K562 (cell line): ENCODE measurements around the gene AHNAK. TPM values are rescaled to one million over a fixed set of nuclear protein-coding genes. Genes with fewer than 3 reads are reported as not detected.
A peak's percentile ranks its signal among the peaks of the same experiment; 100 is the strongest.

Experiments used
- CBX1 ChIP-seq: sonication (generic); IDR thresholded peaks from 2 replicates; pipeline ENCODE4 v1.6.1; 2016; ENCODE audit warnings: antibody characterized with exemption, low read depth, mild to moderate bottlenecking
- KHSRP ChIP-seq: fragments of 450-650 bp; IDR thresholded peaks from 2 replicates; pipeline ENCODE4 v1.6.1; 2017
- KLF10 ChIP-seq: fragments of 250-450 bp; sonication (Bioruptor Pico); IDR thresholded peaks from 2 replicates; pipeline ENCODE4 v1.6.1; 2021; ENCODE audit warnings: matching md5 sums
- LARP7 ChIP-seq: fragments of 450-650 bp; IDR thresholded peaks from 2 replicates; pipeline ENCODE4 v1.6.1; 2016
- NCOA6 ChIP-seq: fragments of 450-650 bp; IDR thresholded peaks from 2 replicates; pipeline ENCODE4 v1.6.1; 2017; ENCODE audit warnings: mild to moderate bottlenecking
- NFRKB ChIP-seq: fragments of 450-650 bp; IDR thresholded peaks from 2 replicates; pipeline ENCODE4 v1.6.1; 2016; ENCODE audit warnings: low read depth
- POLR2G ChIP-seq: fragments of 200-400 bp; formaldehyde crosslinking; IDR thresholded peaks from 2 replicates; pipeline ENCODE4 v1.6.1; 2017; ENCODE audit warnings: low read depth, mild to moderate bottlenecking, antibody characterized with exemption, low read length, moderate library complexity
- POLR3G ChIP-seq: IDR thresholded peaks from 2 replicates; pipeline ENCODE4 v1.6.1; 2011; ENCODE audit not compliant: insufficient read length, insufficient replicate concordance; ENCODE audit errors: extremely low read depth
- STAG1 ChIP-seq: sonication (generic); formaldehyde crosslinking; IDR thresholded peaks from 2 replicates; pipeline ENCODE4 v1.5.0; 2020; ENCODE audit warnings: missing genetic modification reagents, borderline replicate concordance
- U2AF1 ChIP-seq: fragments of 200-400 bp; formaldehyde crosslinking; optimal IDR thresholded peaks from 2 replicates; pipeline ENCODE3; 2017; ENCODE audit warnings: mild to moderate bottlenecking, low read depth, low read length, moderate library complexity
- ZNF239 ChIP-seq: fragments of 250-450 bp; sonication (Bioruptor Pico); IDR thresholded peaks from 2 replicates; pipeline ENCODE4 v1.4.0; 2020; ENCODE audit warnings: mild to moderate bottlenecking
- ZNF274 ChIP-seq: IDR thresholded peaks from 2 replicates; pipeline ENCODE4 v1.6.1; 2011; ENCODE audit warnings: low read depth, mild to moderate bottlenecking, low read length, moderate library complexity, borderline replicate concordance
- ZNF431 ChIP-seq: sonication (generic); formaldehyde crosslinking; IDR thresholded peaks from 2 replicates; pipeline ENCODE4 v1.8.0; 2022; ENCODE audit warnings: mild to moderate bottlenecking, missing genetic modification reagents
- ZNF668 ChIP-seq: fragments of 250-450 bp; sonication (Bioruptor Pico); IDR thresholded peaks from 2 replicates; pipeline ENCODE4 v1.8.0; 2022; ENCODE audit warnings: mild to moderate bottlenecking, inconsistent platforms
- polyA plus RNA-seq, 8 experiments: library from polyadenylated mRNA; depleted of rRNA in 4 of 8; stranded (reverse) in 5 of 8; unstranded in 3 of 8; fragments of >200 nt; fragmentation: Nextera tagmentation in 2 of 8; fragmentation: Illumina TruSeq in 1 of 8; extraction: Ambion mirVana in 2 of 8; extraction: Trizol in 1 of 8; gene quantifications; 2 replicates each; pipeline versions ENCODE4 v1.2.1 to v1.2.3, GENCODE V29; 2011 to 2014; ENCODE audit warnings: inconsistent platforms in 1 of 8, missing spikeins in 1 of 8
- total RNA-seq, 7 experiments: library from RNA; depleted of rRNA in 6 of 7; stranded (reverse); fragments of >200 nt in 6 of 7; fragmentation: Illumina TruSeq in 2 of 7; extraction: Trizol in 2 of 7; gene quantifications; 2 replicates each; pipeline versions ENCODE4 v1.2.1 to v1.2.3, GENCODE V29; 2011 to 2021; ENCODE audit warnings: low replicate concordance in 1 of 7
- TF ChIP-seq, protein P1 (sequence below): fragments of 250-450 bp; sonication (Bioruptor Pico); IDR thresholded peaks from 2 replicates; pipeline ENCODE4 v1.4.0; 2020; ENCODE audit warnings: mild to moderate bottlenecking
- TF ChIP-seq, protein P2 (sequence below), 2 experiments: fragments of 450-650 bp in 1 of 2; sonication (generic) in 1 of 2; formaldehyde crosslinking; conservative IDR thresholded peaks; 2 replicates each; pipeline versions ENCODE4 v1.4.0 to v1.8.1; 2020 to 2022; ENCODE audit warnings: mild to moderate bottlenecking in 1 of 2, missing genetic modification reagents in 1 of 2
- TF ChIP-seq, protein P3 (sequence below): fragments of 450-650 bp; IDR thresholded peaks from 2 replicates; pipeline ENCODE4 v1.6.1; 2016; ENCODE audit warnings: low read depth, mild to moderate bottlenecking, moderate library complexity
- TF ChIP-seq, protein P4 (sequence below): fragments of 450-650 bp; formaldehyde crosslinking; IDR thresholded peaks from 2 replicates; pipeline ENCODE4 v1.4.0; 2020; ENCODE audit warnings: mild to moderate bottlenecking, moderate library complexity
- TF ChIP-seq, protein P5 (sequence below), 3 experiments: fragments of 200-800 bp in 1 of 3; fragments of 250-450 bp in 1 of 3; fragments of 450-650 bp in 1 of 3; sonication (Bioruptor Pico) in 1 of 3; sonication (Bioruptor generic) in 1 of 3; formaldehyde crosslinking in 1 of 3; IDR thresholded peaks; 2 replicates each; pipeline versions ENCODE4 v1.6.1 to v1.8.0; 2016 to 2022; ENCODE audit warnings: mild to moderate bottlenecking in 2 of 3, missing genetic modification characterization in 2 of 3, missing compliant biosample characterization in 1 of 3, moderate library complexity in 1 of 3

The AHNAK gene
- total and polyA plus RNA-seq, 9 of the 15 experiments (the other 6 are each of a cell fraction or from before 2014, with no cell fraction given): 1.5 to 89.7 (median 45.0) TPM

DNA sequence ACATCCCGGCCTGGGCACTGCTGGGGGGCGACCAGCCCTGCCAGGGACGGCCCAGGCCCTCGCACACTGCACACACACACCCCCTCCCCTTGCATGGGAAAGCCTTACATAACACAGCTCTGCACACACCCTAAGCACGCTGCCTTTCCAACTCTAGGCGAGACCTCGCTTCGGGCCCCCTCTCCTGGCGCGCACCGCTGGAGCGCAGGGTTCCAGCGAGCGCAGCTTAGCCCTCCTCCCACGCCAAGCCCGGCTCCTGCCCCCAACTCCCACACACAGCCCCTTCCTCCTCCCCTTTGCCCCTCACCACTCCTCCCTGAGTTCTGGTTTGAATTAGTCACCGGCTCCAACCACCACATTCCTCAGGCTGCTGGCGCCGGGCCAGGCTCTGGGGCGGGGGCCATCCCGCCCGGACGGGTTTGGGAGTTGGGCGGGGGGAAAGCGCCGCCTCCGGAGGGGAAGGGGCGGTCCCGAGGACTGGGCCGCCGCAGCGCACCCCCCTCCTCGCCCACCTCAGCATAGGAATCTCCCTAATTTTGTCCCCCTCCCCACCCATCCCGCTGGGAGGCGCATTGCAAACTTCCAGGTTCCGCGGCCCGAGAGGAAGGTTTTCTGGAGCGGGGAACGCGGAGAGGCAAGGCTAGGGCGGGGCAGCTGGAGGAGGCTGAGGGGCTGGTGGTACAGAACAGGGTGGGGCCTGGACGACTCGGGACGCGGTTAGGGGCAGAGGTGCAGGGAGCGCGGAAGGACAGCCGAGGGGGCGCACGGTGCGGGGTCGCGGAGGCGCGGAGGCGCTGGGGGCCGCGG lies 966 bp downstream of the AHNAK start (continued):
- TF ChIP-seq, protein P1, sequence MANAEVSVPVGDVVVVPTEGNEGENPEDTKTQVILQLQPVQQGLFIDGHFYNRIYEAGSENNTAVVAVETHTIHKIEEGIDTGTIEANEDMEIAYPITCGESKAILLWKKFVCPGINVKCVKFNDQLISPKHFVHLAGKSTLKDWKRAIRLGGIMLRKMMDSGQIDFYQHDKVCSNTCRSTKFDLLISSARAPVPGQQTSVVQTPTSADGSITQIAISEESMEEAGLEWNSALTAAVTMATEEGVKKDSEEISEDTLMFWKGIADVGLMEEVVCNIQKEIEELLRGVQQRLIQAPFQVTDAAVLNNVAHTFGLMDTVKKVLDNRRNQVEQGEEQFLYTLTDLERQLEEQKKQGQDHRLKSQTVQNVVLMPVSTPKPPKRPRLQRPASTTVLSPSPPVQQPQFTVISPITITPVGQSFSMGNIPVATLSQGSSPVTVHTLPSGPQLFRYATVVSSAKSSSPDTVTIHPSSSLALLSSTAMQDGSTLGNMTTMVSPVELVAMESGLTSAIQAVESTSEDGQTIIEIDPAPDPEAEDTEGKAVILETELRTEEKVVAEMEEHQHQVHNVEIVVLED (CRISPR knock-in tag): 0 out of 2 replicates have a peak, but pooled peaks have one; percentile 15
- TF ChIP-seq, protein P2, sequence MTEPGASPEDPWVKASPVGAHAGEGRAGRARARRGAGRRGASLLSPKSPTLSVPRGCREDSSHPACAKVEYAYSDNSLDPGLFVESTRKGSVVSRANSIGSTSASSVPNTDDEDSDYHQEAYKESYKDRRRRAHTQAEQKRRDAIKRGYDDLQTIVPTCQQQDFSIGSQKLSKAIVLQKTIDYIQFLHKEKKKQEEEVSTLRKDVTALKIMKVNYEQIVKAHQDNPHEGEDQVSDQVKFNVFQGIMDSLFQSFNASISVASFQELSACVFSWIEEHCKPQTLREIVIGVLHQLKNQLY (CRISPR knock-in tag; conservative IDR thresholded peaks at IDR 0.05): no peak
- TF ChIP-seq LARP7 (no peak), POLR2G (0 out of 2 replicates have a peak, but pooled peaks have one; percentile 57), KHSRP (no peak), STAG1 (CRISPR knock-in tag) (no peak), POLR3G (no peak), ZNF431 (CRISPR knock-in tag) (peak; percentile 71; the same call in 1 of the 2 replicates), ZNF274 (no peak), U2AF1 (peak; percentile 2), KLF10 (CRISPR knock-in tag) (no peak), ZNF239 (CRISPR knock-in tag) (no peak), CBX1 (no peak; the same call in 1 of the 2 replicates), ZNF668 (CRISPR knock-in tag) (no peak), NCOA6 (no peak), NFRKB (no peak)
- TF ChIP-seq, protein P3, sequence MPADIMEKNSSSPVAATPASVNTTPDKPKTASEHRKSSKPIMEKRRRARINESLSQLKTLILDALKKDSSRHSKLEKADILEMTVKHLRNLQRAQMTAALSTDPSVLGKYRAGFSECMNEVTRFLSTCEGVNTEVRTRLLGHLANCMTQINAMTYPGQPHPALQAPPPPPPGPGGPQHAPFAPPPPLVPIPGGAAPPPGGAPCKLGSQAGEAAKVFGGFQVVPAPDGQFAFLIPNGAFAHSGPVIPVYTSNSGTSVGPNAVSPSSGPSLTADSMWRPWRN: 0 out of 2 replicates have a peak, but pooled peaks have one; percentile 32
- TF ChIP-seq, protein P4, sequence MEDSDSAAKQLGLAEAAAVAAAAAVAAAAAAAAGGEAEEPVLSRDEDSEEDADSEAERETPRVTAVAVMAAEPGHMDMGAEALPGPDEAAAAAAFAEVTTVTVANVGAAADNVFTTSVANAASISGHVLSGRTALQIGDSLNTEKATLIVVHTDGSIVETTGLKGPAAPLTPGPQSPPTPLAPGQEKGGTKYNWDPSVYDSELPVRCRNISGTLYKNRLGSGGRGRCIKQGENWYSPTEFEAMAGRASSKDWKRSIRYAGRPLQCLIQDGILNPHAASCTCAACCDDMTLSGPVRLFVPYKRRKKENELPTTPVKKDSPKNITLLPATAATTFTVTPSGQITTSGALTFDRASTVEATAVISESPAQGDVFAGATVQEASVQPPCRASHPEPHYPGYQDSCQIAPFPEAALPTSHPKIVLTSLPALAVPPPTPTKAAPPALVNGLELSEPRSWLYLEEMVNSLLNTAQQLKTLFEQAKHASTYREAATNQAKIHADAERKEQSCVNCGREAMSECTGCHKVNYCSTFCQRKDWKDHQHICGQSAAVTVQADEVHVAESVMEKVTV (CRISPR knock-in tag): no peak
- TF ChIP-seq, protein P5, sequence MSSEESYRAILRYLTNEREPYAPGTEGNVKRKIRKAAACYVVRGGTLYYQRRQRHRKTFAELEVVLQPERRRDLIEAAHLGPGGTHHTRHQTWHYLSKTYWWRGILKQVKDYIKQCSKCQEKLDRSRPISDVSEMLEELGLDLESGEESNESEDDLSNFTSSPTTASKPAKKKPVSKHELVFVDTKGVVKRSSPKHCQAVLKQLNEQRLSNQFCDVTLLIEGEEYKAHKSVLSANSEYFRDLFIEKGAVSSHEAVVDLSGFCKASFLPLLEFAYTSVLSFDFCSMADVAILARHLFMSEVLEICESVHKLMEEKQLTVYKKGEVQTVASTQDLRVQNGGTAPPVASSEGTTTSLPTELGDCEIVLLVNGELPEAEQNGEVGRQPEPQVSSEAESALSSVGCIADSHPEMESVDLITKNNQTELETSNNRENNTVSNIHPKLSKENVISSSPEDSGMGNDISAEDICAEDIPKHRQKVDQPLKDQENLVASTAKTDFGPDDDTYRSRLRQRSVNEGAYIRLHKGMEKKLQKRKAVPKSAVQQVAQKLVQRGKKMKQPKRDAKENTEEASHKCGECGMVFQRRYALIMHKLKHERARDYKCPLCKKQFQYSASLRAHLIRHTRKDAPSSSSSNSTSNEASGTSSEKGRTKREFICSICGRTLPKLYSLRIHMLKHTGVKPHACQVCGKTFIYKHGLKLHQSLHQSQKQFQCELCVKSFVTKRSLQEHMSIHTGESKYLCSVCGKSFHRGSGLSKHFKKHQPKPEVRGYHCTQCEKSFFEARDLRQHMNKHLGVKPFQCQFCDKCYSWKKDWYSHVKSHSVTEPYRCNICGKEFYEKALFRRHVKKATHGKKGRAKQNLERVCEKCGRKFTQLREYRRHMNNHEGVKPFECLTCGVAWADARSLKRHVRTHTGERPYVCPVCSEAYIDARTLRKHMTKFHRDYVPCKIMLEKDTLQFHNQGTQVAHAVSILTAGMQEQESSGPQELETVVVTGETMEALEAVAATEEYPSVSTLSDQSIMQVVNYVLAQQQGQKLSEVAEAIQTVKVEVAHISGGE (CRISPR knock-in tag; IDR thresholded peaks at IDR 0.05): peak in 1 of 3 experiments; percentile 46; a peak in 1 of 6 replicates
